H1 (cell line): ENCODE data around the gene PTPRT. TPM values are rescaled to one million over a fixed set of nuclear protein-coding genes. Genes with fewer than 3 reads are reported as not detected.

ENCODE experiments used
- CTCF ChIA-PET: fragments of 300-600 bp; sonication (Branson Sonifier 250); formaldehyde crosslinking; loops from one replicate; lab custom pipeline; 2021; ENCODE audit not compliant: partially characterized antibody; lab: Charles Lee
- POLR2A ChIA-PET: fragments of 300-600 bp; sonication (Branson Sonifier 250); formaldehyde crosslinking; loops from one replicate; lab custom pipeline; 2021; ENCODE audit warnings: inconsistent platforms; ENCODE audit not compliant: partially characterized antibody; lab: Charles Lee
- DNase-seq, 2 experiments: peaks; one replicate each; pipeline versions ENCODE4 v3.0.0 to v3.0.0-alpha.2; 2010 to 2022; ENCODE audit warnings: low spot score in 2 of 2, low read depth in 1 of 2, mixed read lengths in 1 of 2
- FAIRE-seq: peaks from 2 replicates; lab custom pipeline; 2011; peaks lifted over from hg19 to GRCh38; lab: Jason Lieb, UNC
- H2AFZ ChIP-seq: 2 replicates; pipeline ENCODE4 v1.8.1; 2012; ENCODE audit warnings: low read length, inconsistent platforms
- H2AK5ac ChIP-seq: 2 replicates; pipeline ENCODE4 v1.6.1; 2013; ENCODE audit warnings: low read depth, low read length
- H2BK120ac ChIP-seq: replicated peaks from 2 replicates; pipeline ENCODE3; 2013; ENCODE audit warnings: low read depth, low read length, inconsistent platforms
- H2BK12ac ChIP-seq: 2 replicates; pipeline ENCODE4 v1.6.1; 2013; ENCODE audit warnings: low read depth, low read length
- H2BK15ac ChIP-seq: 2 replicates; pipeline ENCODE4 v1.6.1; 2013; ENCODE audit warnings: low read length
- H2BK20ac ChIP-seq: 2 replicates; pipeline ENCODE4 v1.6.1; 2013; ENCODE audit warnings: low read length
- H2BK5ac ChIP-seq: 2 replicates; pipeline ENCODE4 v1.6.1; 2013; ENCODE audit warnings: low read depth, low read length
- H3K14ac ChIP-seq: 2 replicates; pipeline ENCODE4 v1.6.1; 2013; ENCODE audit warnings: inconsistent platforms; ENCODE audit not compliant: insufficient read length
- H3K18ac ChIP-seq: 2 replicates; pipeline ENCODE4 v1.6.1; 2013; ENCODE audit warnings: low read length; ENCODE audit errors: extremely low read depth
- H3K23ac ChIP-seq: 2 replicates; pipeline ENCODE4 v1.6.1; 2013; ENCODE audit warnings: inconsistent platforms; ENCODE audit not compliant: insufficient read length
- H3K23me2 ChIP-seq: 2 replicates; pipeline ENCODE4 v1.6.1; 2013; ENCODE audit warnings: low read depth, low read length
- H3K27ac ChIP-seq: 2 replicates; pipeline ENCODE4 v1.6.1; 2011; ENCODE audit warnings: low read depth, low read length, inconsistent platforms
- H3K27me3 ChIP-seq, 4 experiments: replicated peaks in 1 of 4; 1 replicate in 1 of 4; 2 replicates in 3 of 4; pipeline versions ENCODE4 v1.6.1 to v1.8.1; 2011 to 2013; ENCODE audit warnings: low read length in 3 of 4, mild to moderate bottlenecking in 3 of 4, inconsistent platforms in 2 of 4, mixed read lengths in 2 of 4, moderate library complexity in 1 of 4; ENCODE audit not compliant: control insufficient read depth in 3 of 4, insufficient read depth in 3 of 4; ENCODE audit errors: extremely low read depth in 1 of 4
- H3K36me3 ChIP-seq, 4 experiments: 2 replicates each; pipeline versions ENCODE4 v1.6.1 to v1.8.1; 2011 to 2013; ENCODE audit warnings: mild to moderate bottlenecking in 4 of 4, low read length in 3 of 4, moderate library complexity in 2 of 4, control low read depth in 1 of 4, inconsistent platforms in 1 of 4; ENCODE audit not compliant: insufficient read depth in 4 of 4, control insufficient read depth in 2 of 4
- H3K4ac ChIP-seq: replicated peaks from 2 replicates; pipeline ENCODE3; 2013; ENCODE audit warnings: low read length, low read depth, mixed read lengths, inconsistent platforms; ENCODE audit not compliant: insufficient read length
- H3K4me1 ChIP-seq, 4 experiments: replicated peaks in 1 of 4; 1 replicate in 1 of 4; 2 replicates in 3 of 4; pipeline versions ENCODE4 v1.6.1 to v1.8.1; 2011 to 2013; ENCODE audit warnings: low read length in 3 of 4, inconsistent platforms in 2 of 4, mixed read lengths in 1 of 4; ENCODE audit not compliant: insufficient read depth in 4 of 4, control insufficient read depth in 3 of 4
- H3K4me2 ChIP-seq, 2 experiments: 2 replicates each; pipeline versions ENCODE4 v1.6.1 to v1.8.1; 2011 to 2013; ENCODE audit warnings: low read depth in 2 of 2, low read length in 2 of 2, control low read depth in 1 of 2, inconsistent platforms in 1 of 2, mild to moderate bottlenecking in 1 of 2; ENCODE audit not compliant: insufficient read depth in 1 of 2
- H3K4me3 ChIP-seq, 4 experiments: fragments of 200-600, 300-600 bp in 1 of 4; sonication (generic), shearing (Covaris generic), sonication (Bioruptor Twin) in 1 of 4; 2 replicates each; pipeline versions ENCODE4 v1.5.1 to v1.8.1; 2011 to 2016; ENCODE audit warnings: low read length in 4 of 4, low read depth in 3 of 4, control low read depth in 2 of 4, inconsistent platforms in 2 of 4, mild to moderate bottlenecking in 2 of 4, mixed read lengths in 1 of 4, moderate library complexity in 1 of 4; ENCODE audit not compliant: insufficient read depth in 2 of 4; ENCODE audit errors: extremely low read depth in 1 of 4
- H3K56ac ChIP-seq: replicated peaks from 2 replicates; pipeline ENCODE3; 2013; ENCODE audit warnings: low read depth, mild to moderate bottlenecking, mixed read lengths, low read length, inconsistent platforms; ENCODE audit not compliant: insufficient read length
- H3K79me1 ChIP-seq: 2 replicates; pipeline ENCODE4 v1.6.1; 2013; ENCODE audit warnings: low read depth, low read length, control low read depth
- H3K79me2 ChIP-seq, 2 experiments: 2 replicates each; pipeline versions ENCODE4 v1.6.1 to v1.8.1; 2012 to 2013; ENCODE audit warnings: low read length in 2 of 2, mild to moderate bottlenecking in 2 of 2, inconsistent platforms in 1 of 2; ENCODE audit not compliant: insufficient read depth in 2 of 2, control insufficient read depth in 1 of 2
- H3K9ac ChIP-seq, 4 experiments: replicated peaks in 1 of 4; 1 replicate in 1 of 4; 2 replicates in 3 of 4; pipeline versions ENCODE4 v1.6.1 to v1.8.1; 2011 to 2013; ENCODE audit warnings: low read depth in 3 of 4, low read length in 3 of 4, control low read depth in 2 of 4, mild to moderate bottlenecking in 2 of 4, moderate library complexity in 2 of 4, inconsistent platforms in 1 of 4; ENCODE audit errors: extremely low read depth in 1 of 4
- H3K9me3 ChIP-seq, 2 experiments: 2 replicates each; pipeline versions ENCODE4 v1.6.1 to v1.8.1; 2012 to 2013; ENCODE audit warnings: mild to moderate bottlenecking in 2 of 2, moderate library complexity in 2 of 2, control low read depth in 1 of 2, inconsistent platforms in 1 of 2, low read depth in 1 of 2, low read length in 1 of 2, mixed read lengths in 1 of 2; ENCODE audit not compliant: insufficient read depth in 2 of 2
- H4K20me1 ChIP-seq, 2 experiments: replicated peaks in 1 of 2; 2 replicates each; pipeline versions ENCODE3 to v1.8.1; 2011 to 2013; ENCODE audit warnings: inconsistent platforms in 2 of 2, low read length in 2 of 2, mild to moderate bottlenecking in 1 of 2; ENCODE audit not compliant: insufficient read depth in 2 of 2, control insufficient read depth in 1 of 2
- H4K5ac ChIP-seq: 2 replicates; pipeline ENCODE4 v1.6.1; 2013; ENCODE audit warnings: low read length, low read depth, mixed read lengths, inconsistent platforms; ENCODE audit not compliant: insufficient read length
- H4K8ac ChIP-seq: 2 replicates; pipeline ENCODE4 v1.8.0; 2013; ENCODE audit warnings: mild to moderate bottlenecking, moderate library complexity, low read length, inconsistent platforms; ENCODE audit not compliant: insufficient read depth; ENCODE audit errors: extremely low read depth
- H4K91ac ChIP-seq: replicated peaks from 2 replicates; pipeline ENCODE3; 2013; ENCODE audit warnings: low read length, mixed read lengths, inconsistent platforms; ENCODE audit not compliant: insufficient read length
- BCL11A ChIP-seq, 2 experiments: IDR thresholded peaks; one replicate each; pipeline ENCODE4 v1.6.1; 2011; ENCODE audit warnings: low read depth in 2 of 2, low read length in 2 of 2, mild to moderate bottlenecking in 2 of 2
- HDAC2 ChIP-seq, 2 experiments: fragments of 300-600 bp in 1 of 2; sonication (generic) in 1 of 2; IDR thresholded peaks; 2 replicates each; pipeline ENCODE4 v1.6.1; 2011 to 2012; ENCODE audit warnings: low read depth in 2 of 2, low read length in 2 of 2, mild to moderate bottlenecking in 2 of 2, moderate library complexity in 2 of 2, borderline replicate concordance in 1 of 2, inconsistent platforms in 1 of 2
- MAFK ChIP-seq: IDR thresholded peaks from 2 replicates; pipeline ENCODE4 v1.6.1; 2012; ENCODE audit warnings: low read depth, mild to moderate bottlenecking, improper control_type of control experiment, low read length
- RAD21 ChIP-seq, 2 experiments: IDR thresholded peaks in 1 of 2; conservative IDR thresholded peaks in 1 of 2; 2 replicates each; pipeline ENCODE4 v1.6.1; 2011; ENCODE audit warnings: low read depth in 2 of 2, low read length in 2 of 2, improper control_type of control experiment in 1 of 2, inconsistent platforms in 1 of 2, mild to moderate bottlenecking in 1 of 2, moderate library complexity in 1 of 2
- RNF2 ChIP-seq: fragments of 200-900, 300-1000 bp; sonication (generic); IDR thresholded peaks from 2 replicates; pipeline ENCODE4 v1.7.1; 2016; ENCODE audit warnings: borderline replicate concordance, low read depth, mild to moderate bottlenecking, antibody characterized with exemption, low read length; ENCODE audit not compliant: poor library complexity, severe bottlenecking; ENCODE audit errors: missing control alignments
- SIRT6 ChIP-seq: IDR thresholded peaks from one replicate; pipeline ENCODE4 v1.7.1; 2012; ENCODE audit warnings: low read length, inconsistent platforms
- SP2 ChIP-seq: IDR thresholded peaks from 2 replicates; pipeline ENCODE4 v1.6.1; 2012; ENCODE audit warnings: mild to moderate bottlenecking, low read length, inconsistent platforms
- SRF ChIP-seq: IDR thresholded peaks from 2 replicates; pipeline ENCODE4 v1.6.1; 2011; ENCODE audit warnings: mild to moderate bottlenecking, low read depth, low read length, moderate library complexity
- TAF1 ChIP-seq: IDR thresholded peaks from 2 replicates; pipeline ENCODE4 v1.6.1; 2011; ENCODE audit warnings: mild to moderate bottlenecking, low read depth, low read length
- TBP ChIP-seq: IDR thresholded peaks from 2 replicates; pipeline ENCODE4 v1.6.1; 2011; ENCODE audit warnings: low read depth, low read length, improper control_type of control experiment
- TEAD4 ChIP-seq: IDR thresholded peaks from 2 replicates; pipeline ENCODE4 v1.6.1; 2012; ENCODE audit warnings: low read depth, low read length, inconsistent platforms, mixed read lengths
- WGBS, 2 experiments: shearing (Covaris generic) in 1 of 2; methylation state at CpG; one replicate each; pipeline versions ENCODE4 v1.1.6 to v1.1.7; 2013 to 2015; ENCODE audit warnings: low lambda C conversion rate in 2 of 2, mixed read lengths in 2 of 2, inconsistent platforms in 1 of 2, low coverage in 1 of 2, missing lambda C conversion rate in 1 of 2; ENCODE audit not compliant: insufficient replicate concordance in 2 of 2, insufficient coverage in 1 of 2, insufficient read length in 1 of 2; ENCODE audit errors: extremely low coverage in 1 of 2, missing lambda C conversion rate in 1 of 2; 5-methylcytosine and 5-hydroxymethylcytosine counted together
- polyA plus RNA-seq, 7 experiments: library from polyadenylated mRNA; depleted of rRNA in 3 of 7; stranded (reverse) in 5 of 7; unstranded in 2 of 7; fragments of >200 nt in 5 of 7; fragments of 200-250 nt in 2 of 7; gene quantifications; 1 replicate in 5 of 7; 2 replicates in 1 of 7; 4 replicates in 1 of 7; pipeline versions ENCODE4 v1.2.1 to v1.2.3, GENCODE V29; 2011 to 2013; ENCODE audit warnings: missing spikeins in 2 of 7, mixed read lengths in 2 of 7
- total RNA-seq: library from RNA; stranded (reverse); fragmentation: NEBNext Ultra II Directional; extraction: Animal tissue kit (Norgen Biotek cat#: 25700); gene quantifications from 2 replicates; pipeline ENCODE4 v1.2.1, GENCODE V29; 2021

PTPRT gene
- total and polyA plus RNA-seq, 2 of the 8 experiments (the other 6 are each of a cell fraction or from before 2014, with no cell fraction given): 0.33 to 1.8 TPM

- no peak overlapping the region for H3K27ac ChIP-seq
Measured at GRCh38 chr20:42531508-42531961, 658.2 kb downstream of the PTPRT start.

More at GRCh38 chr20:42531508-42531961, 658.2 kb downstream of the PTPRT start:
- H3K79me2 ChIP-seq: no peaks in the 10 kb centered on the region
- no peak overlapping the region for H3K4me3 ChIP-seq
- CTCF ChIA-PET: interaction anchor here (0.7 to 2.4 kb wide), 17 partner anchors 8 to 661 kb away, joined by 3 to 7 read pairs (median 3); partner anchors contain the start of gene PTPRT
- no peaks in the 10 kb centered on the region for H4K20me1 ChIP-seq
- 86% methylated on average over 7 of the region's 7 CpGs; no CpG with 5 or more reads in 1 of the 2 experiments for WGBS, 2 experiments
- H2BK20ac ChIP-seq: no peak overlapping the region
- no peak for FAIRE-seq
- H3K23me2 ChIP-seq: no peaks in the 10 kb centered on the region
- no peak overlapping the region for H2BK120ac ChIP-seq
- H4K8ac ChIP-seq: no peak overlapping the region
- H2BK5ac ChIP-seq: no peak overlapping the region
- H3K56ac ChIP-seq: no peak overlapping the region
- no peak overlapping the region for H2BK12ac ChIP-seq
- no peak overlapping the region for H3K18ac ChIP-seq
- no peak for TF ChIP-seq MAFK
- no peak for TF ChIP-seq TBP
- no peak for TF ChIP-seq BCL11A (IDR thresholded peaks at IDR 0.05; ENCODE audit: low read depth in 2 of 2, low read length in 2 of 2)
- no peak for TF ChIP-seq HDAC2 (IDR thresholded peaks at IDR 0.05; ENCODE audit: borderline replicate concordance in 1 of 2, low read depth in 2 of 2, low read length in 2 of 2)
- TF ChIP-seq SRF: no peak
- no peak for TF ChIP-seq SP2
- TF ChIP-seq TEAD4: no peak
- TF ChIP-seq SIRT6: no peak
- TF ChIP-seq RNF2: no peak
- no peak for TF ChIP-seq RAD21 (IDR thresholded peaks at IDR 0.05 in 1 of 2, conservative IDR thresholded peaks at IDR 0.05 in 1 of 2; ENCODE audit: low read depth in 2 of 2, low read length in 2 of 2)
- TF ChIP-seq TAF1: no peak
- TF ChIP-seq, all 59 proteins: peak for 0
- no peak overlapping the region for H3K4me2 ChIP-seq
- no peak overlapping the region for H2AFZ ChIP-seq
- no peak overlapping the region for H3K23ac ChIP-seq
- no peaks in the 10 kb centered on the region for H3K27me3 ChIP-seq
- no peaks in the 10 kb centered on the region for H3K36me3 ChIP-seq
- no peak overlapping the region for H2AK5ac ChIP-seq
- H3K4ac ChIP-seq: no peak overlapping the region
- no peaks in the 10 kb centered on the region for H3K9me3 ChIP-seq
- H4K5ac ChIP-seq: no peak overlapping the region
- H3K79me1 ChIP-seq: no peaks in the 10 kb centered on the region
- H2BK15ac ChIP-seq: no peak overlapping the region
- H4K91ac ChIP-seq: no peak overlapping the region
- POLR2A ChIA-PET: no interaction called here
- no peak for DNase-seq
- H3K9ac ChIP-seq: no peak overlapping the region
- H3K14ac ChIP-seq: no peak overlapping the region
- no peaks in the 10 kb centered on the region for H3K4me1 ChIP-seq
